Measurements from ENCODE around the gene DUSP1.

DNA sequence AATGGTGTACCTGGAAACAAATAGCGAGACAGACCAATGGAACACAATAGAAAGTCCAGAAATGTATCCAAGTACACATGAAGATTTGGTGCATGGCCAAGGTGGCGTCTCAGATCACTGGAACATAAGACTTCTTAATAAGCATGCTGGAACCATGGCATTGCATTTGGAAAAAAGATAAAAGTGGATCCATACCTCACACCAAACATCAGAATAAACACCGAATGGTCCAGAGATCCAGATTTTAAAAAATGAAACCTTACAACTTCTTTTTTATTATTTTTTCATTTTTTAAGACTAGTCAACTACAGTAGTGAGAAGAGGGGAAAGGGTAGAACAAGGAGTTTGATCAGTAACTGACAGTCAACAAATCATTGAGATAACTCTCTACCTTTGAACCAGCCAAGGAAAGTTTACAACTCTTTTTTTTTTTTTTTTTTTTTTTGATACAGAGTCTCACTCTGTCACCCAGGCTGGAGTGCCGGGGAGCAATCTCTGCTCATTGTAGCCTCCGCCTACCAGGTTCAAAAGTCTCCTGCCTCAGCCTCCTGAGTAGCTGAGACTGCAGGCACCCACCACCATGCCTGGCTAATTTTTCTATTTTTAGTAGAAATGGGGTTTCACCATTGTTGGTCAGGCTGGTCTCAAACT is 8.8 kb upstream of the DUSP1 start:
- no peak for TF ChIP-seq ZNF274 (IDR thresholded peaks at IDR 0.05; ENCODE audit: low read depth, low read length)
- no peak for TF ChIP-seq YY1 (IDR thresholded peaks at IDR 0.05; ENCODE audit: insufficient read depth, insufficient read length)

Measured in NT2/D1 (cell line).